Neural cell (in vitro differentiated cells): ENCODE results near the gene OARD1. TPM values are rescaled to one million over a fixed set of nuclear protein-coding genes. Genes with fewer than 3 reads are reported as not detected.

Experiments
- H2AFZ ChIP-seq: fragments of 200-600, 300-800 bp; sonication (generic), shearing (Covaris generic); 2 replicates; pipeline ENCODE4 v1.6.0; 2014; ENCODE audit warnings: low read depth, mild to moderate bottlenecking, antibody characterized with exemption, low read length, moderate library complexity
- H3F3A ChIP-seq: fragments of 200-600 bp; shearing (Covaris generic); 2 replicates; pipeline ENCODE4 v1.6.1; 2016; ENCODE audit warnings: mild to moderate bottlenecking, moderate library complexity, mixed read lengths, antibody characterized with exemption, low read length; ENCODE audit not compliant: insufficient read depth, poor library complexity, severe bottlenecking
- H3K27ac ChIP-seq: fragments of 200-600, 300-800 bp; sonication (generic), shearing (Covaris generic); 2 replicates; pipeline ENCODE4 v1.5.1; 2014; ENCODE audit warnings: mild to moderate bottlenecking, low read length, moderate library complexity
- H3K27me3 ChIP-seq: fragments of 300-800, 200-600 bp; sonication (generic), shearing (Covaris generic); 2 replicates; pipeline ENCODE4 v1.6.0; 2014; ENCODE audit warnings: mild to moderate bottlenecking, low read depth, low read length, moderate library complexity; ENCODE audit not compliant: insufficient read depth
- H3K36me3 ChIP-seq: fragments of 300-800, 200-600 bp; sonication (generic), shearing (Covaris generic); 2 replicates; pipeline ENCODE4 v1.5.1; 2014; ENCODE audit warnings: mild to moderate bottlenecking, antibody characterized with exemption, low read length, moderate library complexity; ENCODE audit not compliant: insufficient read depth
- H3K4me2 ChIP-seq: fragments of 300-800, 200-600 bp; sonication (generic), shearing (Covaris generic); 2 replicates; pipeline ENCODE4 v1.6.0; 2014; ENCODE audit warnings: mild to moderate bottlenecking, low read length
- H3K4me3 ChIP-seq: fragments of 300-800, 200-600 bp; sonication (generic), shearing (Covaris generic); 2 replicates; pipeline ENCODE4 v1.5.1; 2014; ENCODE audit warnings: mild to moderate bottlenecking, low read length, moderate library complexity
- H3K79me2 ChIP-seq: fragments of 200-600 bp; shearing (Covaris generic); replicated peaks from 2 replicates; pipeline ENCODE4 v1.6.0; 2014; ENCODE audit warnings: mild to moderate bottlenecking, low read length, moderate library complexity; ENCODE audit not compliant: insufficient read depth
- H3K9ac ChIP-seq: fragments of 300-800, 200-600 bp; sonication (generic), shearing (Covaris generic); 2 replicates; pipeline ENCODE4 v1.6.1; 2016; ENCODE audit warnings: mild to moderate bottlenecking, low read length, mixed read lengths
- H3K9me2 ChIP-seq: fragments of 200-600 bp; shearing (Covaris generic); 2 replicates; pipeline ENCODE4 v1.6.1; 2016; ENCODE audit warnings: mild to moderate bottlenecking, low read length, mixed read lengths; ENCODE audit not compliant: insufficient read depth
- H3K9me3 ChIP-seq: fragments of 200-600, 300-800 bp; sonication (generic), shearing (Covaris generic); 2 replicates; pipeline ENCODE4 v1.6.1; 2016; ENCODE audit warnings: mild to moderate bottlenecking, mixed run types, low read length, moderate library complexity, mixed read lengths
- H4K20me1 ChIP-seq: fragments of 200-600 bp; shearing (Covaris generic); 2 replicates; pipeline ENCODE4 v1.6.1; 2016; ENCODE audit warnings: mild to moderate bottlenecking, mixed run types; ENCODE audit not compliant: insufficient read depth
- CTCF ChIP-seq: fragments of 450-650 bp; IDR thresholded peaks from 2 replicates; pipeline ENCODE4 v1.5.1; 2014; ENCODE audit warnings: antibody characterized with exemption, mild to moderate bottlenecking, moderate library complexity; ENCODE audit not compliant: poor library complexity, severe bottlenecking
- EP300 ChIP-seq: fragments of 450-650 bp; conservative IDR thresholded peaks from 2 replicates; pipeline ENCODE4 v1.6.1; 2014; ENCODE audit warnings: antibody characterized with exemption, mild to moderate bottlenecking, moderate library complexity; ENCODE audit not compliant: poor library complexity, severe bottlenecking
- EZH2 ChIP-seq: fragments of 200-600, 300-800 bp; shearing (Covaris generic), sonication (generic); IDR thresholded peaks from 2 replicates; pipeline ENCODE4 v1.6.1; 2014; ENCODE audit warnings: antibody characterized with exemption, low read length, borderline replicate concordance, mild to moderate bottlenecking; ENCODE audit not compliant: insufficient read depth, poor library complexity, severe bottlenecking
- MXI1 ChIP-seq: fragments of 450-650 bp; conservative IDR thresholded peaks from 2 replicates; pipeline ENCODE4 v1.6.1; 2014; ENCODE audit warnings: antibody characterized with exemption, mild to moderate bottlenecking; ENCODE audit not compliant: poor library complexity, severe bottlenecking
- POLR2AphosphoS5 ChIP-seq: IDR thresholded peaks from 2 replicates; pipeline ENCODE4 v1.6.1; 2012
- RAD21 ChIP-seq: fragments of 450-650 bp; conservative IDR thresholded peaks from 2 replicates; pipeline ENCODE4 v1.6.1; 2014; ENCODE audit warnings: antibody characterized with exemption, mild to moderate bottlenecking, moderate library complexity
- REST ChIP-seq: IDR thresholded peaks from 2 replicates; pipeline ENCODE4 v1.6.1; 2012; ENCODE audit warnings: borderline replicate concordance
- SMC3 ChIP-seq: fragments of 450-650 bp; conservative IDR thresholded peaks from 2 replicates; pipeline ENCODE4 v1.6.1; 2014; ENCODE audit warnings: antibody characterized with exemption, mild to moderate bottlenecking, moderate library complexity; ENCODE audit not compliant: poor library complexity
- TAF1 ChIP-seq: IDR thresholded peaks from 2 replicates; pipeline ENCODE4 v1.6.1; 2012; ENCODE audit warnings: low read depth
- polyA plus RNA-seq: library from polyadenylated mRNA; depleted of rRNA; stranded (reverse); fragments of >200 nt; gene quantifications from 2 replicates; pipeline ENCODE4 v1.2.3, GENCODE V29; 2014

The OARD1 gene
- polyA plus RNA-seq, 1 donor from 2014 or later = 38.7 TPM

GRCh38 chr6:41077536-41077935 lies 5.4 kb upstream of the OARD1 start:
- Histone ChIP-seq H3K4me2 (no peak overlapping the region), H3K79me2 (peaks cover 49% of the 10 kb centered on the region), H3K27me3 (no peaks in the 10 kb centered on the region), H2AFZ (no peak overlapping the region), H3K27ac (no peak overlapping the region), H3K9me2 (no peaks in the 10 kb centered on the region), H4K20me1 (no peaks in the 10 kb centered on the region), H3K9me3 (no peaks in the 10 kb centered on the region), H3K4me3 (no peak overlapping the region), H3F3A (peaks cover 4% of the 10 kb centered on the region), H3K9ac (no peak overlapping the region), H3K36me3 (peaks cover 15% of the 10 kb centered on the region)
- no peak for TF ChIP-seq REST
- TF ChIP-seq SMC3 = no peak
- TF ChIP-seq MXI1 = no peak
- TF ChIP-seq CTCF = no peak
- TF ChIP-seq TAF1 = no peak
- TF ChIP-seq POLR2AphosphoS5 = no peak
- TF ChIP-seq EP300 = no peak
- TF ChIP-seq RAD21 = no peak
- no peak for TF ChIP-seq EZH2

GRCh38 chr6:41075651-41076626 lies 3.8 kb upstream of the OARD1 start:
- no peaks in the 10 kb centered on the region for H3K9me3 ChIP-seq
- no peaks in the 10 kb centered on the region for H3K9me2 ChIP-seq
- peaks cover 15% of the 10 kb centered on the region for H3K36me3 ChIP-seq
- H2AFZ ChIP-seq = no peak overlapping the region
- H3K27me3 ChIP-seq = no peaks in the 10 kb centered on the region
- H3K27ac ChIP-seq = no peak overlapping the region
- peaks cover 49% of the 10 kb centered on the region for H3K79me2 ChIP-seq
- H3F3A ChIP-seq = peaks cover 4% of the 10 kb centered on the region
- H3K4me3 ChIP-seq = no peak overlapping the region
- TF ChIP-seq CTCF (no peak), POLR2AphosphoS5 (no peak), REST (no peak), MXI1 (no peak), EP300 (no peak), TAF1 (no peak), EZH2 (no peak), RAD21 (no peak), SMC3 (no peak)
- no peaks in the 10 kb centered on the region for H4K20me1 ChIP-seq
- H3K4me2 ChIP-seq = no peak overlapping the region
- no peak overlapping the region for H3K9ac ChIP-seq
